Measurements from ENCODE around the gene KCNJ4. TPM values are rescaled to one million over a fixed set of nuclear protein-coding genes. Genes with fewer than 3 reads are reported as not detected.

Gene KCNJ4
- total RNA-seq, 4 donors from 2014 or later: not detected

DNA sequence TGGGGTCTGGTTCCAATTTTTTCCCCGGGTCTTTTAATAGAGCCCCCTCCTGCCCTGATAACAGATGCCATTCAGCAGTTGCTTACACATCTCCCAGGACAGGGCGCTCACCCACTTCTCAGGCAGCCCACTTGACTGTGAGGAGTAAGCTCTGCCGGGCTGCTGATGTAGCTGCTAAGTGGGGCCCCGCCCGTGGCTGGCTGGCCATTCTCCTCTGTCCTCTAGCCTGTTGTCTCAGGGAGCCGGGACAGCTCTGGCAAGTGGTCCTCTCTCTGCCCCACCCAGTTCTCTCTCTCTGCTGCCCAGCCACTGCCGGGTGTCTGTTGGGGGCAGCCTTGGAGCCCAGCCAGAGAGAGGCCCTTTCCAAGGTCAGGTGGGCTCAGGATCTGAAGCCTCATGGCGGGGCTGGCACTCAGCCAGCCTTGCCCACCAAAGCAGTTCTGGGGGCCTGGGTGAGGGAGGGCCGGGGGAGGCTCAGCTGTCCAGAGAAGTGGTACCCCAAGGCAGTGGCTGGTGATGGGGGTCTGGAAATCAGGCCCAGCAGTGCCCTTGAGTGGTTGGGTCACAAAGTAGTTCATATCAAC is 8.9 kb downstream of the KCNJ4 start:
- Histone ChIP-seq H3K27ac (replicated peaks in 1 of 4) (no peak overlapping the region), H3K36me3 (no peaks in the 10 kb centered on the region), H3K4me1 (peaks cover 0 to 8% (median 0%) of the 10 kb centered on the region in 4 donors), H3K27me3 (peaks cover 0 to 68% (median 2%) of the 10 kb centered on the region in 4 donors), H3K4me3 (no peak overlapping the region), H3K9me3 (no peaks in the 10 kb centered on the region)
- TF ChIP-seq POLR2A (IDR thresholded peaks at IDR 0.05; ENCODE audit: low read depth) (no peak), CTCF (IDR thresholded peaks at IDR 0.05) (no peak), EP300 (IDR thresholded peaks at IDR 0.05) (no peak), POLR2AphosphoS5 (IDR thresholded peaks at IDR 0.05) (no peak)
- intact Hi-C loops (cut with DNase I): no loop called here
- DNase-seq (ENCODE audit: extremely low spot score): no peak
- 68% methylated on average over 8 of the region's 9 CpGs for WGBS

DNA sequence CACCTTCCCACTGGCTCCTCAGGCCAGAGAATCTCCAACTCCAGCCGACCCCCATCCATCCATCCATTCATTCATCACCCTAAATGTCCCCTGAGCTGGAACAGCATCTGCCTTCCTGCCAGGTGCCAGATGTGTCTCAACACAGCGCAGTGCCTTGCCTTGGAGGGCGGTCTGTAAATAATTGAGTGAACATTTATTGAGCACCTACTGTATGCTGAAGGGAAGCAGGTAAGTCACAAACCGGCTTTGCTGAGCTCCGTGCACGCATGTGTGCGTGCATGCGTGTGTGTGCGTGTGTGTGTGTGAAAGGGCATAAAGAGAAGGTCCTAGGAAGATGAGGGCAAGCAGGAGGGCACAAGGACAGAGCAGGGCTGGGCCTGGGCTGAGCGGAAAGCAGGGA is 10.2 kb downstream of the KCNJ4 start:
- no peak for TF ChIP-seq EP300 (IDR thresholded peaks at IDR 0.05)
- no peak for TF ChIP-seq CTCF (IDR thresholded peaks at IDR 0.05)
- no peak for TF ChIP-seq POLR2AphosphoS5 (IDR thresholded peaks at IDR 0.05)
- TF ChIP-seq POLR2A (IDR thresholded peaks at IDR 0.05; ENCODE audit: low read depth): no peak
- DNase-seq (ENCODE audit: extremely low spot score): no peak
- 91% methylated on average over 10 of the region's 10 CpGs for WGBS
- Histone ChIP-seq H3K27me3 (peaks cover 0 to 62% (median 2%) of the 10 kb centered on the region in 4 donors), H3K36me3 (no peaks in the 10 kb centered on the region), H3K4me1 (peaks cover 0 to 8% (median 0%) of the 10 kb centered on the region in 4 donors), H3K4me3 (no peak overlapping the region), H3K27ac (replicated peaks in 1 of 4) (no peak overlapping the region), H3K9me3 (no peaks in the 10 kb centered on the region)
- intact Hi-C loops (cut with DNase I): no loop called here

DNA sequence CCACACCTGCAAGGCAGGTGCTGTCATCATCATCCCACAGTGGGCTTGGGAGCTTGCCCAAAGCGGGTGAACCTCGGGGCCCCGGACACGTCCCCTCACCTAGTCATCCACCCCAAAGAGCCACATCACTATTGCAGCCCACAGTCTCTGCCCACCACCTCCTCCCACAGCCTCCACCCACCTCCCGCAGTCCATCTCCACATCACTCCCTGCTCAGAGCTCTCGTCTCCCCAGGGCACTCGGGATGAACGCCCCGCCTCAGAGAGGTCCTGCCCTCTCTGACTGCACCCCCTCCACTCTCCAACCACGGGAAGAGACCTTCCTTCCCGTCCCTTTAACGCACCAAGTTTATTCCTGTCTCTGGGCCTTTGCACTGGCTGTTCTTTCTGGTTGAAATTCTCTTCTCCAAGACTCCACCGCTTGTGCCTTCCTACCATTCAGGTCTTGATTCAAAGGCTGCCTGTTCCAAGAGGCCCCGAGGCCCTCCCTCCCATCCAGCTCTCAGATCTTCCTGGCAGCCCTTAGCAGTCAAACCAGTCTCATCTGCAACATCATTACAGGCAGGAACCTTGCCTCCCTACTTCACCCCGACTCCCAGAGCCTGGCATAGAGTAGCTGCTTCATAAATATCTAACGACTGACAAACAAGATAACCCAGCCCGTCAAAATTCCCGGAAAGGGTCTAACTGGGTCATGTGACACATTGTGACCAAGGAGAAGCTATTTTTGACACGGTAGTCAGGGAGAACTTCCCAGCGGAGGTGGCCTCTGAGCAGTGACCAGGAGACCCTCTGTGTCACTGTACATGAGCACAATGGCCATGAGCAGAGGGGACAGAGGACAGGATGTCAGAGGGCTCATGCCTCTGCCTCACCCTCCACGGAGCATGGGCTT is 11.1 kb downstream of the KCNJ4 start:
- Histone ChIP-seq H3K27me3 (peaks cover 0 to 59% (median 2%) of the 10 kb centered on the region in 4 donors), H3K27ac (replicated peaks in 1 of 4) (no peak overlapping the region), H3K4me1 (peaks cover 0 to 8% (median 0%) of the 10 kb centered on the region in 4 donors), H3K4me3 (no peak overlapping the region), H3K9me3 (no peaks in the 10 kb centered on the region), H3K36me3 (no peaks in the 10 kb centered on the region)
- 72% methylated on average over 20 of the region's 21 CpGs for WGBS
- no peak for TF ChIP-seq POLR2A (IDR thresholded peaks at IDR 0.05; ENCODE audit: low read depth)
- no peak for TF ChIP-seq POLR2AphosphoS5 (IDR thresholded peaks at IDR 0.05)
- TF ChIP-seq EP300 (IDR thresholded peaks at IDR 0.05): no peak
- no peak for TF ChIP-seq CTCF (IDR thresholded peaks at IDR 0.05)
- no peak for DNase-seq (ENCODE audit: extremely low spot score)
- intact Hi-C loops (cut with DNase I): no loop called here

- Histone ChIP-seq H3K27me3 (peaks cover 0 to 55% (median 2%) of the 10 kb centered on the region in 4 donors), H3K36me3 (no peaks in the 10 kb centered on the region), H3K9me3 (no peaks in the 10 kb centered on the region), H3K4me1 (peaks cover 0 to 8% (median 0%) of the 10 kb centered on the region in 4 donors), H3K27ac (replicated peaks in 1 of 4) (no peak overlapping the region), H3K4me3 (no peak overlapping the region)
- no peak for DNase-seq (ENCODE audit: extremely low spot score)
- WGBS: 77% methylated on average over 13 of the region's 13 CpGs
- intact Hi-C loops (cut with DNase I): no loop called here
- TF ChIP-seq POLR2A (IDR thresholded peaks at IDR 0.05; ENCODE audit: low read depth): no peak
- no peak for TF ChIP-seq POLR2AphosphoS5 (IDR thresholded peaks at IDR 0.05)
- no peak for TF ChIP-seq EP300 (IDR thresholded peaks at IDR 0.05)
- TF ChIP-seq CTCF (IDR thresholded peaks at IDR 0.05): no peak
Measured at GRCh38 chr22:38442967-38443627, 11.9 kb downstream of the KCNJ4 start.

Measured in esophagus muscularis mucosa (tissue), 4 donors.